ENCODE data around the gene DNAI4. TPM values are rescaled to one million over a fixed set of nuclear protein-coding genes. Genes with fewer than 3 reads are reported as not detected.

Gene DNAI4
- total and polyA plus RNA-seq, 2 donors (not counting 1 experiment from before 2014, with no cell fraction given) = 0.30 to 2.7 TPM

DNA sequence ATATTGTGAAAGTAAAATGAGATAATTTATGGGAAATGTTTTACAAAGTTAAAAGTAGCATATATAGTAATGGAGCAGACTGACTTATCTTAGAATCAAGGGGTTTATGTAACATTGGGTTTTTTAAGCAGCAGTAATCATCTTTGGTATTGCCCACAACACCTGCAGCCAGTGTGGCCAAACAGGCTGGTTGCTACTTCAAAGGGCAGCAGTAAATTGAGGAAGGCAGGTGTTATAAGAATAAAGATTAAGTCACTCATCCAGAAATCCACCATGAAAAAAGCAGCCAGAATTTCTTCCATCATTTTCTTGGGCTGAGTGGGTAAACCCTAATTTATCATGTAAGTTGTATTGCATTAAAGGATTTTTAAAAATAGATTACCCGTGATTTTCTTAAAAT lies 155.7 kb downstream of the DNAI4 start:
- Histone ChIP-seq H3K36me3 (replicated peaks in 1 of 2; ENCODE audit: control extremely low read depth in 1 of 2, control insufficient read depth in 1 of 2, extremely low read depth in 1 of 2, insufficient read depth in 2 of 2, low read length in 1 of 2) (no peaks in the 10 kb centered on the region), H3K79me2 (ENCODE audit: control insufficient read depth, insufficient read depth, low read length) (no peaks in the 10 kb centered on the region), H4K20me1 (ENCODE audit: control insufficient read depth, insufficient read depth, low read length, poor library complexity, severe bottlenecking) (no peaks in the 10 kb centered on the region), H3K27ac (ENCODE audit: low read length in 2 of 2) (no peak overlapping the region), H3K4me3 (ENCODE audit: control extremely low read depth in 1 of 5, extremely low read depth in 1 of 5, insufficient read depth in 1 of 5, low read depth in 2 of 5, low read length in 4 of 5) (no peak overlapping the region), H3K9me3 (ENCODE audit: control extremely low read depth in 1 of 3, control insufficient read depth in 2 of 3, insufficient read depth in 1 of 3, low read length in 2 of 3) (no peaks in the 10 kb centered on the region), H3K27me3 (replicated peaks in 1 of 4; ENCODE audit: control extremely low read depth in 1 of 4, control insufficient read depth in 3 of 4, insufficient read depth in 4 of 4, low read length in 3 of 4) (no peaks in the 10 kb centered on the region), H3K9ac (ENCODE audit: low read length) (no peak overlapping the region), H2AFZ (ENCODE audit: insufficient read depth, low read depth, low read length, poor library complexity, severe bottlenecking) (no peak overlapping the region), H3K4me2 (replicated peaks; ENCODE audit: low read depth, low read length, poor library complexity, severe bottlenecking) (no peak overlapping the region), H3K4me1 (ENCODE audit: control insufficient read depth in 2 of 2, insufficient read depth in 2 of 2, low read length in 2 of 2) (no peaks in the 10 kb centered on the region)
- no peak overlapping the region for H3K27ac Mint-ChIP-seq
- H3K4me1 Mint-ChIP-seq = no peaks in the 10 kb centered on the region
- intact Hi-C loops (cut with micrococcal nuclease) = no loop called here
- H3K27me3 Mint-ChIP-seq = no peaks in the 10 kb centered on the region
- POLR2A ChIA-PET = no interaction called here
- no CpG with 5 or more reads among the region's 1 CpG for WGBS (ENCODE audit: insufficient coverage)
- CTCF ChIA-PET = no interaction called here
- no peak overlapping the region for H3K4me3 Mint-ChIP-seq
- DNase-seq (no peak), ATAC-seq (ENCODE audit: low read depth) (no peak)
- no peaks in the 10 kb centered on the region for H3K9me3 Mint-ChIP-seq (ENCODE audit: insufficient read depth)
- TF ChIP-seq, protein P1, sequence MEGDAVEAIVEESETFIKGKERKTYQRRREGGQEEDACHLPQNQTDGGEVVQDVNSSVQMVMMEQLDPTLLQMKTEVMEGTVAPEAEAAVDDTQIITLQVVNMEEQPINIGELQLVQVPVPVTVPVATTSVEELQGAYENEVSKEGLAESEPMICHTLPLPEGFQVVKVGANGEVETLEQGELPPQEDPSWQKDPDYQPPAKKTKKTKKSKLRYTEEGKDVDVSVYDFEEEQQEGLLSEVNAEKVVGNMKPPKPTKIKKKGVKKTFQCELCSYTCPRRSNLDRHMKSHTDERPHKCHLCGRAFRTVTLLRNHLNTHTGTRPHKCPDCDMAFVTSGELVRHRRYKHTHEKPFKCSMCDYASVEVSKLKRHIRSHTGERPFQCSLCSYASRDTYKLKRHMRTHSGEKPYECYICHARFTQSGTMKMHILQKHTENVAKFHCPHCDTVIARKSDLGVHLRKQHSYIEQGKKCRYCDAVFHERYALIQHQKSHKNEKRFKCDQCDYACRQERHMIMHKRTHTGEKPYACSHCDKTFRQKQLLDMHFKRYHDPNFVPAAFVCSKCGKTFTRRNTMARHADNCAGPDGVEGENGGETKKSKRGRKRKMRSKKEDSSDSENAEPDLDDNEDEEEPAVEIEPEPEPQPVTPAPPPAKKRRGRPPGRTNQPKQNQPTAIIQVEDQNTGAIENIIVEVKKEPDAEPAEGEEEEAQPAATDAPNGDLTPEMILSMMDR (IDR thresholded peaks at IDR 0.05) = no peak
- no peak for TF ChIP-seq EZH2 (IDR thresholded peaks at IDR 0.05; ENCODE audit: borderline replicate concordance, insufficient read depth, low read depth, low read length, poor library complexity, severe bottlenecking)

DNA sequence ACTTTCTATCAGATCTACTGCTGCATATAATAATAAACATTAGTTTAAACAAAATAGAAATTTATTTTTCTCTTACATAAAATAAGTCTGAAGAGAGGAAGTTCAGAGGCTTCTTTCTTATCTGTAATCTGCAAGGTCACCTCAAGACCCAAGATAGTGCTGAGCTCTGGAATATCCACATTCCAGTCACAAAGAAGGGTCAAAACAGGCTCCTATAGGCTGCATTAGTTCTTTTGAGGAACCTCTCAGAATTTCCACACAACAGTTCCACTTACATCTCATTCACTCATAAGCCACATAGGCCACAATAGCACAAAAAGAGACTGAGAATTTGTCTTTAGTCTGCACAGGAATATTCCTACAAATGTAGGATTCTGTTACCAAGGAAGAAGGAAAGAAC lies 157.0 kb downstream of the DNAI4 start:
- ChIA-PET POLR2A (no interaction called here), CTCF (interaction anchor here (0.7 to 8.0 kb wide), 3 partner anchors 296 to 445 kb away, joined by 4 to 146 read pairs (median 40); no protein-coding TSS in a partner anchor)
- H3K27me3 Mint-ChIP-seq = no peaks in the 10 kb centered on the region
- Histone ChIP-seq H3K4me1 (ENCODE audit: control insufficient read depth in 2 of 2, insufficient read depth in 2 of 2, low read length in 2 of 2) (no peaks in the 10 kb centered on the region), H2AFZ (ENCODE audit: insufficient read depth, low read depth, low read length, poor library complexity, severe bottlenecking) (no peak overlapping the region), H3K9ac (ENCODE audit: low read length) (no peak overlapping the region), H4K20me1 (ENCODE audit: control insufficient read depth, insufficient read depth, low read length, poor library complexity, severe bottlenecking) (no peaks in the 10 kb centered on the region), H3K27ac (ENCODE audit: low read length in 2 of 2) (no peak overlapping the region), H3K4me2 (replicated peaks; ENCODE audit: low read depth, low read length, poor library complexity, severe bottlenecking) (no peak overlapping the region), H3K4me3 (ENCODE audit: control extremely low read depth in 1 of 5, extremely low read depth in 1 of 5, insufficient read depth in 1 of 5, low read depth in 2 of 5, low read length in 4 of 5) (no peak overlapping the region), H3K36me3 (replicated peaks in 1 of 2; ENCODE audit: control extremely low read depth in 1 of 2, control insufficient read depth in 1 of 2, extremely low read depth in 1 of 2, insufficient read depth in 2 of 2, low read length in 1 of 2) (no peaks in the 10 kb centered on the region), H3K9me3 (ENCODE audit: control extremely low read depth in 1 of 3, control insufficient read depth in 2 of 3, insufficient read depth in 1 of 3, low read length in 2 of 3) (no peaks in the 10 kb centered on the region), H3K27me3 (replicated peaks in 1 of 4; ENCODE audit: control extremely low read depth in 1 of 4, control insufficient read depth in 3 of 4, insufficient read depth in 4 of 4, low read length in 3 of 4) (no peaks in the 10 kb centered on the region), H3K79me2 (ENCODE audit: control insufficient read depth, insufficient read depth, low read length) (no peaks in the 10 kb centered on the region)
- no peaks in the 10 kb centered on the region for H3K4me1 Mint-ChIP-seq
- ATAC-seq (ENCODE audit: low read depth) = no peak
- no peaks in the 10 kb centered on the region for H3K9me3 Mint-ChIP-seq (ENCODE audit: insufficient read depth)
- no peak overlapping the region for H3K4me3 Mint-ChIP-seq
- no peak for DNase-seq
- no peak overlapping the region for H3K27ac Mint-ChIP-seq
- TF ChIP-seq, protein P1 (IDR thresholded peaks at IDR 0.05) = no peak
- TF ChIP-seq EZH2 (IDR thresholded peaks at IDR 0.05; ENCODE audit: borderline replicate concordance, insufficient read depth, low read depth, low read length, poor library complexity, severe bottlenecking) = no peak
- intact Hi-C loops (cut with micrococcal nuclease) = no loop called here

Measured in B cell (primary cell).